ENCODE measurements around the gene CLOCK.

DNA sequence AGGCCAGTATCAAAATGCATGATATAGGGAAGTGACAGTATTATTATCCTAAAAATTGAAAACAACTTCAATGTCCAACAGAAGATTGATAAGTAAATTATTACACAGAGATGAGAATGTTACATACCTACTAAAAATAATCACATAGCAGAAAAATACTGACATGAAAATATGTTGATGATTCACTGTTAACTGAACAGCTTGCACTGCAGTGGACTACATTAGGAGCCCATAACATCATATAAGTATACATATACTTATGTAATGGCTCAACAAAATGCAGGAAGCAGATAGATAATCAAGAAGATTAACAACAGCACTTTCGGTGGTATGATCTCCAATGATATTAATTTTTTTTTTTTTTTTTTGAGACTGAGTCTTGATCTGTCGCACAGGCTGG lies 7.1 kb downstream of the CLOCK start:
- TF ChIP-seq CTCF (IDR thresholded peaks at IDR 0.05 in 4 of 5, conservative IDR thresholded peaks at IDR 0.05 in 1 of 5) (no peak), POLR2A (IDR thresholded peaks at IDR 0.05) (no peak)
